Retinal pigment epithelial cell (primary cell): Measurements from ENCODE around the gene MAP4K3.

Experiments used
- DNase-seq: peaks from one replicate; pipeline ENCODE4 v3.0.0-alpha.2; 2010; ENCODE audit warnings: low read depth
- H3K4me3 ChIP-seq: 2 replicates; pipeline ENCODE4 v1.5.1; 2011; ENCODE audit warnings: mild to moderate bottlenecking, low read length, control low read depth, moderate library complexity
- TF ChIP-seq, protein P1 (sequence below): conservative IDR thresholded peaks from 2 replicates; pipeline ENCODE4 v1.5.1; 2011; ENCODE audit warnings: low read depth, low read length, control low read depth, inconsistent platforms

Gene MAP4K3

GRCh38 chr2:39227628-39228412 is 209.3 kb downstream of the MAP4K3 start:
- TF ChIP-seq, protein P1, sequence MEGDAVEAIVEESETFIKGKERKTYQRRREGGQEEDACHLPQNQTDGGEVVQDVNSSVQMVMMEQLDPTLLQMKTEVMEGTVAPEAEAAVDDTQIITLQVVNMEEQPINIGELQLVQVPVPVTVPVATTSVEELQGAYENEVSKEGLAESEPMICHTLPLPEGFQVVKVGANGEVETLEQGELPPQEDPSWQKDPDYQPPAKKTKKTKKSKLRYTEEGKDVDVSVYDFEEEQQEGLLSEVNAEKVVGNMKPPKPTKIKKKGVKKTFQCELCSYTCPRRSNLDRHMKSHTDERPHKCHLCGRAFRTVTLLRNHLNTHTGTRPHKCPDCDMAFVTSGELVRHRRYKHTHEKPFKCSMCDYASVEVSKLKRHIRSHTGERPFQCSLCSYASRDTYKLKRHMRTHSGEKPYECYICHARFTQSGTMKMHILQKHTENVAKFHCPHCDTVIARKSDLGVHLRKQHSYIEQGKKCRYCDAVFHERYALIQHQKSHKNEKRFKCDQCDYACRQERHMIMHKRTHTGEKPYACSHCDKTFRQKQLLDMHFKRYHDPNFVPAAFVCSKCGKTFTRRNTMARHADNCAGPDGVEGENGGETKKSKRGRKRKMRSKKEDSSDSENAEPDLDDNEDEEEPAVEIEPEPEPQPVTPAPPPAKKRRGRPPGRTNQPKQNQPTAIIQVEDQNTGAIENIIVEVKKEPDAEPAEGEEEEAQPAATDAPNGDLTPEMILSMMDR = peak; percentile 91
- DNase-seq = peak; percentile 20
- peak overlapping the region; percentile 13 for H3K4me3 ChIP-seq

- TF ChIP-seq, protein P1 = no peak
- no peak for DNase-seq
- H3K4me3 ChIP-seq = no peak overlapping the region
Observed at GRCh38 chr2:39225567-39225966, 211.5 kb downstream of the MAP4K3 start.

GRCh38 chr2:39223909-39224308 is 213.2 kb downstream of the MAP4K3 start:
- no peak overlapping the region for H3K4me3 ChIP-seq
- TF ChIP-seq, protein P1 = no peak

GRCh38 chr2:39221459-39221858 is 215.6 kb downstream of the MAP4K3 start:
- no peak for DNase-seq
- TF ChIP-seq, protein P1 = no peak
- no peak overlapping the region for H3K4me3 ChIP-seq

More at GRCh38 chr2:39223909-39224308, 213.2 kb downstream of the MAP4K3 start:
- no peak for DNase-seq

GRCh38 chr2:39220136-39220535 is 216.9 kb downstream of the MAP4K3 start:
- no peak for DNase-seq
- TF ChIP-seq, protein P1 = no peak
- H3K4me3 ChIP-seq = no peak overlapping the region

DNA sequence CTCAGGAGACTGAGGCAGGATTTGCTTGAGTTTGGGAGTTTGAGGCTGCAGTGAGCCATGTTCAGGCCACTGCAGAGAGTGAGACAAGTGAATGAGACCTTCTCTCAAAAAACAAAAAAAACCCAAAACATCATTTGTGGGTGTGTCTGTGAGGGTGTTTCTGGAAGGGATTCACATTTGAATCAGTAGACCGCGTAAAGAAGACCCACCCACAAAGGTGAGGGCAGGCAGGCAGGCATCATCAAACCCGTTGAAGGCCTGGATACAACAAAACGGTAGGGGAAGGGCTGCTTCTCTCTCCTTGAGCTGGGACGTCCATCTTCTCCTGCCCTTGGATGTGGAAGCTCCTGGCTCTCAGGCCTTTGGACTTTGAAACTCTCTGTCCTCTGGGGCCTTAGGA is 218.7 kb downstream of the MAP4K3 start:
- TF ChIP-seq, protein P1 = no peak
- DNase-seq = no peak

GRCh38 chr2:39217192-39217550 is 219.9 kb downstream of the MAP4K3 start:
- DNase-seq = no peak
- TF ChIP-seq, protein P1 = no peak
- H3K4me3 ChIP-seq = no peak overlapping the region

More for the DNA sequence above, 218.7 kb downstream of the MAP4K3 start:
- H3K4me3 ChIP-seq = no peak overlapping the region
